HepG2 (cell line): ENCODE data around the gene RPTOR.

ENCODE experiments used
- ZBTB21 ChIP-seq: sonication (generic); formaldehyde crosslinking; IDR thresholded peaks from 2 replicates; pipeline ENCODE4 v1.4.0; 2020; ENCODE audit warnings: missing genetic modification reagents
- ZNF850 ChIP-seq: sonication (generic); formaldehyde crosslinking; conservative IDR thresholded peaks from 2 replicates; pipeline ENCODE4 v1.9.0; 2021; ENCODE audit warnings: mild to moderate bottlenecking, missing genetic modification reagents

- TF ChIP-seq ZNF850 (CRISPR knock-in tag), result no peak
- TF ChIP-seq ZBTB21 (CRISPR knock-in tag), result no peak
These were observed 128.7 kb downstream of the RPTOR start for GRCh38 chr17:80673152-80673920.
